ENCODE results near the gene PTGIR. TPM values are rescaled to one million over a fixed set of nuclear protein-coding genes. Genes with fewer than 3 reads are reported as not detected.

Gene PTGIR
- total and polyA plus RNA-seq, 2 of the 4 experiments (the other 2 are of a cell fraction), result 0.54 to 5.3 TPM

DNA sequence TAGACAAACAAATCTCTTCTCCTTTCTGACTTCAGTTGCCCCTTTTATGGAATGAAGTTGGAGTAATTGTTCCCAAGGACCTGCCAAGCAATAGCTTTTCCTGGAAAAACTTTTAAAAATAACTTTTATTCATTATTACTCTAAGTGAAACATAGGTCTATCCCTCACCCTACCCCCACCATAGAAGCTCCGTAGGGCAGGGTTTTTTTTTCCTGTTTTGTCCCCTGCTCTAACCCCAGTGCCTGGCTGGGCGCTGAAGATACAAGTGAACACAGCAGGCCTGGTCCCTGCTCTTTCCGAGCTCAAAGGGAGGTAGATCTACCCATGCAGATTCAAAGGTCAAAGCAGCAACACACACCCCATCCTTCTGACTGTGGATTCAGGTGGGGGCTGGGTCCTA, 19.8 kb upstream of the PTGIR start:
- Histone ChIP-seq H3K36me3 (ENCODE audit: control insufficient read depth, insufficient read depth, low read length) (peaks cover 5% of the 10 kb centered on the region; the same call in 1 of the 2 replicates), H3K4ac (ENCODE audit: low read depth, low read length) (no peak overlapping the region), H3K14ac (replicated peaks; ENCODE audit: low read depth, low read length) (no peak overlapping the region), H3K79me1 (ENCODE audit: low read depth in 1 of 2, low read length in 2 of 2) (no peaks in the 10 kb centered on the region), H3K9me3 (ENCODE audit: control insufficient read depth, insufficient read depth, low read length) (peaks cover 7% of the 10 kb centered on the region), H4K5ac (ENCODE audit: low read depth, low read length) (no peak overlapping the region), H2BK5ac (ENCODE audit: low read depth, low read length, poor library complexity, severe bottlenecking) (no peak overlapping the region), H3K9ac (ENCODE audit: low read depth, low read length) (no peak overlapping the region), H3K27me3 (ENCODE audit: control insufficient read depth, insufficient read depth, low read length) (no peaks in the 10 kb centered on the region), H2BK120ac (ENCODE audit: low read depth, low read length) (no peak overlapping the region), H3K4me3 (ENCODE audit: insufficient read depth, low read depth, low read length) (no peak overlapping the region), H3K23ac (ENCODE audit: low read depth, low read length) (no peak overlapping the region), H2AFZ (replicated peaks; ENCODE audit: low read length, poor library complexity) (no peak overlapping the region), H3K56ac (ENCODE audit: extremely low read depth, insufficient read depth, low read length) (no peak overlapping the region), H2AK9ac (replicated peaks; ENCODE audit: low read depth, low read length, poor library complexity) (no peak overlapping the region), H3K9me1 (ENCODE audit: insufficient read depth, low read length) (no peaks in the 10 kb centered on the region), H2BK20ac (ENCODE audit: low read depth, low read length) (no peak overlapping the region), H4K20me1 (ENCODE audit: insufficient read depth, low read length) (no peaks in the 10 kb centered on the region), H4K8ac (ENCODE audit: low read depth in 2 of 2, low read length in 2 of 2) (no peak overlapping the region), H3K18ac (ENCODE audit: low read depth, low read length) (no peak overlapping the region), H3K4me1 (ENCODE audit: control insufficient read depth, insufficient read depth, low read length) (peaks cover 3% of the 10 kb centered on the region; the same call in 1 of the 2 replicates), H4K91ac (ENCODE audit: insufficient read depth, low read depth, low read length) (no peak overlapping the region), H2BK15ac (ENCODE audit: low read depth, low read length) (no peak overlapping the region), H3K27ac (ENCODE audit: insufficient read depth, low read length) (no peak overlapping the region), H2AK5ac (ENCODE audit: low read depth, low read length) (no peak overlapping the region), H3K4me2 (ENCODE audit: low read depth, low read length) (no peak overlapping the region)
- no TSS peak for BruUV-seq (replicated peaks)
- DNase-seq, result no peak
- CTCF ChIA-PET, result no interaction called here
- TF ChIP-seq USF2 (IDR thresholded peaks at IDR 0.05; ENCODE audit: low read depth, low read length) (no peak), CHD1 (IDR thresholded peaks at IDR 0.05; ENCODE audit: low read depth, low read length) (no peak), FOS (IDR thresholded peaks at IDR 0.05; ENCODE audit: low read depth, low read length) (no peak), POLR2A (IDR thresholded peaks at IDR 0.05; ENCODE audit: low read depth, low read length) (no peak)
- TF ChIP-seq, protein P1, sequence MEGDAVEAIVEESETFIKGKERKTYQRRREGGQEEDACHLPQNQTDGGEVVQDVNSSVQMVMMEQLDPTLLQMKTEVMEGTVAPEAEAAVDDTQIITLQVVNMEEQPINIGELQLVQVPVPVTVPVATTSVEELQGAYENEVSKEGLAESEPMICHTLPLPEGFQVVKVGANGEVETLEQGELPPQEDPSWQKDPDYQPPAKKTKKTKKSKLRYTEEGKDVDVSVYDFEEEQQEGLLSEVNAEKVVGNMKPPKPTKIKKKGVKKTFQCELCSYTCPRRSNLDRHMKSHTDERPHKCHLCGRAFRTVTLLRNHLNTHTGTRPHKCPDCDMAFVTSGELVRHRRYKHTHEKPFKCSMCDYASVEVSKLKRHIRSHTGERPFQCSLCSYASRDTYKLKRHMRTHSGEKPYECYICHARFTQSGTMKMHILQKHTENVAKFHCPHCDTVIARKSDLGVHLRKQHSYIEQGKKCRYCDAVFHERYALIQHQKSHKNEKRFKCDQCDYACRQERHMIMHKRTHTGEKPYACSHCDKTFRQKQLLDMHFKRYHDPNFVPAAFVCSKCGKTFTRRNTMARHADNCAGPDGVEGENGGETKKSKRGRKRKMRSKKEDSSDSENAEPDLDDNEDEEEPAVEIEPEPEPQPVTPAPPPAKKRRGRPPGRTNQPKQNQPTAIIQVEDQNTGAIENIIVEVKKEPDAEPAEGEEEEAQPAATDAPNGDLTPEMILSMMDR (conservative IDR thresholded peaks at IDR 0.05; ENCODE audit: low read depth, low read length), result no peak
- no CpG with 5 or more reads among the region's 3 CpGs for WGBS, 2 experiments (ENCODE audit: extremely low coverage in 2 of 2, insufficient read length in 1 of 2)
- POLR2A ChIA-PET (ENCODE audit: unreplicated experiment), result no interaction called here
- ATAC-seq (ENCODE audit: low read depth), result no peak
- intact Hi-C loops (cut with micrococcal nuclease), result no loop called here
- in situ Hi-C loops (cut with MboI; ENCODE audit: low sequenced_read_pairs), result no loop called here
- dilution Hi-C loops (cut with HindIII; ENCODE audit: low sequenced_read_pairs, unreplicated experiment), result no loop called here
